ENCODE results near the gene GP5.

GP5 gene

GRCh38 chr3:194377708-194378107 is 21.4 kb downstream of the GP5 start:
- peaks cover 51% of the 10 kb centered on the region for H3K27me3 Mint-ChIP-seq
- no peaks in the 10 kb centered on the region for H3K4me1 Mint-ChIP-seq
- no peak overlapping the region for H3K27ac Mint-ChIP-seq
- DNase-seq = no peak
- CTCF ChIA-PET = no interaction called here
- no peaks in the 10 kb centered on the region for H3K9me3 Mint-ChIP-seq
- H3K36me3 Mint-ChIP-seq = no peaks in the 10 kb centered on the region
- H3K4me3 Mint-ChIP-seq = no peak overlapping the region

- H3K4me1 Mint-ChIP-seq = no peaks in the 10 kb centered on the region
- no peak overlapping the region for H3K4me3 Mint-ChIP-seq
- H3K27ac Mint-ChIP-seq = no peak overlapping the region
- H3K9me3 Mint-ChIP-seq = no peaks in the 10 kb centered on the region
- DNase-seq = no peak
- no peaks in the 10 kb centered on the region for H3K36me3 Mint-ChIP-seq
- H3K27me3 Mint-ChIP-seq = peaks cover 58% of the 10 kb centered on the region
- CTCF ChIA-PET = no interaction called here
Observed at GRCh38 chr3:194376241-194376560, 22.9 kb downstream of the GP5 start.

GRCh38 chr3:194375473-194376240 is 23.4 kb downstream of the GP5 start:
- Mint-ChIP-seq H3K36me3 (no peaks in the 10 kb centered on the region), H3K4me3 (no peak overlapping the region), H3K27me3 (peaks cover 64% of the 10 kb centered on the region), H3K9me3 (no peaks in the 10 kb centered on the region), H3K4me1 (no peaks in the 10 kb centered on the region), H3K27ac (no peak overlapping the region)
- DNase-seq = no peak
- CTCF ChIA-PET = no interaction called here

- Mint-ChIP-seq H3K4me3 (no peak overlapping the region), H3K9me3 (no peaks in the 10 kb centered on the region), H3K27ac (no peak overlapping the region), H3K36me3 (no peaks in the 10 kb centered on the region), H3K27me3 (peaks cover 63% of the 10 kb centered on the region), H3K4me1 (no peaks in the 10 kb centered on the region)
- CTCF ChIA-PET = no interaction called here
- DNase-seq = no peak
Observed at GRCh38 chr3:194374935-194375334, 24.1 kb downstream of the GP5 start.

GRCh38 chr3:194373899-194374298 is 25.2 kb downstream of the GP5 start:
- H3K27ac Mint-ChIP-seq = no peak overlapping the region
- no peak for DNase-seq
- H3K27me3 Mint-ChIP-seq = peaks cover 67% of the 10 kb centered on the region
- H3K9me3 Mint-ChIP-seq = no peaks in the 10 kb centered on the region
- H3K4me3 Mint-ChIP-seq = no peak overlapping the region
- no peaks in the 10 kb centered on the region for H3K36me3 Mint-ChIP-seq
- CTCF ChIA-PET = no interaction called here
- no peaks in the 10 kb centered on the region for H3K4me1 Mint-ChIP-seq

GRCh38 chr3:194373028-194373427 is 26.0 kb downstream of the GP5 start:
- H3K4me1 Mint-ChIP-seq = no peaks in the 10 kb centered on the region
- no peaks in the 10 kb centered on the region for H3K9me3 Mint-ChIP-seq
- no peak overlapping the region for H3K27ac Mint-ChIP-seq
- H3K36me3 Mint-ChIP-seq = no peaks in the 10 kb centered on the region
- no peak overlapping the region for H3K4me3 Mint-ChIP-seq
- DNase-seq = no peak
- CTCF ChIA-PET = no interaction called here
- peaks cover 67% of the 10 kb centered on the region for H3K27me3 Mint-ChIP-seq

GRCh38 chr3:194370753-194371152 is 28.3 kb downstream of the GP5 start:
- H3K27me3 Mint-ChIP-seq = peaks cover 82% of the 10 kb centered on the region
- H3K36me3 Mint-ChIP-seq = no peaks in the 10 kb centered on the region
- no peak overlapping the region for H3K27ac Mint-ChIP-seq
- no peaks in the 10 kb centered on the region for H3K9me3 Mint-ChIP-seq
- no peaks in the 10 kb centered on the region for H3K4me1 Mint-ChIP-seq
- no peak overlapping the region for H3K4me3 Mint-ChIP-seq
- no peak for DNase-seq
- CTCF ChIA-PET = no interaction called here

- H3K27ac Mint-ChIP-seq = no peak within 1 kb of the TSS
- no peak for DNase-seq
- H3K36me3 Mint-ChIP-seq = no peaks in the 10 kb centered on the region
- H3K4me3 Mint-ChIP-seq = no peak within 1 kb of the TSS
- H3K4me1 Mint-ChIP-seq = no peaks in the 10 kb centered on the region
- CTCF ChIA-PET = no interaction called here
- no peaks in the 10 kb centered on the region for H3K9me3 Mint-ChIP-seq
- H3K27me3 Mint-ChIP-seq = peaks cover 77% of the 10 kb centered on the region
Observed at GRCh38 chr3:194369522-194370279, 29.4 kb downstream of the GP5 start, which contains the start of gene LRRC15. Gene LRRC15, minus strand, starts transcription at chr3:194369743. Its CDS starts 8,700 bp downstream, at chr3:194361043.

GRCh38 chr3:194368918-194369317 is 30.1 kb downstream of the GP5 start:
- peaks cover 74% of the 10 kb centered on the region for H3K27me3 Mint-ChIP-seq
- H3K4me1 Mint-ChIP-seq = no peaks in the 10 kb centered on the region
- no peak for DNase-seq
- H3K4me3 Mint-ChIP-seq = no peak overlapping the region
- CTCF ChIA-PET = interaction anchor here (0.6 to 0.8 kb wide), 2 partner anchors 24 to 35 kb away, joined by 3 read pairs; no protein-coding TSS in a partner anchor
- H3K9me3 Mint-ChIP-seq = no peaks in the 10 kb centered on the region
- no peaks in the 10 kb centered on the region for H3K36me3 Mint-ChIP-seq
- H3K27ac Mint-ChIP-seq = no peak overlapping the region

GRCh38 chr3:194367992-194368841 is 30.8 kb downstream of the GP5 start:
- CTCF ChIA-PET = interaction anchor here (0.6 to 0.8 kb wide), 2 partner anchors 23 to 36 kb away, joined by 3 read pairs; no protein-coding TSS in a partner anchor
- H3K27ac Mint-ChIP-seq = no peak overlapping the region
- H3K36me3 Mint-ChIP-seq = no peaks in the 10 kb centered on the region
- no peaks in the 10 kb centered on the region for H3K4me1 Mint-ChIP-seq
- DNase-seq = no peak
- no peak overlapping the region for H3K4me3 Mint-ChIP-seq
- peaks cover 73% of the 10 kb centered on the region for H3K27me3 Mint-ChIP-seq
- no peaks in the 10 kb centered on the region for H3K9me3 Mint-ChIP-seq

- no peaks in the 10 kb centered on the region for H3K36me3 Mint-ChIP-seq
- H3K9me3 Mint-ChIP-seq = no peaks in the 10 kb centered on the region
- peaks cover 68% of the 10 kb centered on the region for H3K27me3 Mint-ChIP-seq
- CTCF ChIA-PET = no interaction called here
- no peak overlapping the region for H3K27ac Mint-ChIP-seq
- no peaks in the 10 kb centered on the region for H3K4me1 Mint-ChIP-seq
- no peak overlapping the region for H3K4me3 Mint-ChIP-seq
- DNase-seq = no peak
Observed at GRCh38 chr3:194365978-194366490, 33.0 kb downstream of the GP5 start.

GRCh38 chr3:194365526-194365925 is 33.5 kb downstream of the GP5 start:
- no peak overlapping the region for H3K27ac Mint-ChIP-seq
- H3K4me1 Mint-ChIP-seq = no peaks in the 10 kb centered on the region
- no peaks in the 10 kb centered on the region for H3K36me3 Mint-ChIP-seq
- no peaks in the 10 kb centered on the region for H3K9me3 Mint-ChIP-seq
- DNase-seq = no peak
- peaks cover 67% of the 10 kb centered on the region for H3K27me3 Mint-ChIP-seq
- H3K4me3 Mint-ChIP-seq = no peak overlapping the region
- CTCF ChIA-PET = no interaction called here

- H3K9me3 Mint-ChIP-seq = no peaks in the 10 kb centered on the region
- H3K36me3 Mint-ChIP-seq = no peaks in the 10 kb centered on the region
- no peak overlapping the region for H3K4me3 Mint-ChIP-seq
- peaks cover 68% of the 10 kb centered on the region for H3K27me3 Mint-ChIP-seq
- DNase-seq = no peak
- H3K27ac Mint-ChIP-seq = peak overlapping the region; percentile 65
- no peaks in the 10 kb centered on the region for H3K4me1 Mint-ChIP-seq
- CTCF ChIA-PET = interaction anchor here (1.1 kb wide), 1 partner anchor 21 kb away, joined by 6 read pairs; no protein-coding TSS in a partner anchor
Observed at GRCh38 chr3:194364652-194365434, 34.2 kb downstream of the GP5 start.

GRCh38 chr3:194364314-194364651 is 34.8 kb downstream of the GP5 start:
- CTCF ChIA-PET = interaction anchor here (1.1 kb wide), 1 partner anchor 20 kb away, joined by 6 read pairs; no protein-coding TSS in a partner anchor
- H3K4me1 Mint-ChIP-seq = no peaks in the 10 kb centered on the region
- no peak for DNase-seq
- H3K36me3 Mint-ChIP-seq = no peaks in the 10 kb centered on the region
- H3K4me3 Mint-ChIP-seq = no peak overlapping the region
- no peak overlapping the region for H3K27ac Mint-ChIP-seq
- peaks cover 64% of the 10 kb centered on the region for H3K27me3 Mint-ChIP-seq
- H3K9me3 Mint-ChIP-seq = no peaks in the 10 kb centered on the region

Measured in activated naive CD4-positive, alpha-beta T cell treated with anti-CD3 and anti-CD28 coated beads, Interleukin-2, amount 10 ng/mL, durations not matched to agents 7 days and 5 days (primary cell).